AML-193 (cell line): ENCODE results near the gene OMA1.
"Not testable (repeated sequence)": the region's sequence is repeated elsewhere in the genome, so short reads cannot be mapped to it uniquely, and the experiment has no call there.

Experiments
- DNase-seq, 2 experiments: peaks; one replicate each; lab custom pipeline; 2025; lab: John Stamatoyannopoulos, UW

The OMA1 gene

DNA sequence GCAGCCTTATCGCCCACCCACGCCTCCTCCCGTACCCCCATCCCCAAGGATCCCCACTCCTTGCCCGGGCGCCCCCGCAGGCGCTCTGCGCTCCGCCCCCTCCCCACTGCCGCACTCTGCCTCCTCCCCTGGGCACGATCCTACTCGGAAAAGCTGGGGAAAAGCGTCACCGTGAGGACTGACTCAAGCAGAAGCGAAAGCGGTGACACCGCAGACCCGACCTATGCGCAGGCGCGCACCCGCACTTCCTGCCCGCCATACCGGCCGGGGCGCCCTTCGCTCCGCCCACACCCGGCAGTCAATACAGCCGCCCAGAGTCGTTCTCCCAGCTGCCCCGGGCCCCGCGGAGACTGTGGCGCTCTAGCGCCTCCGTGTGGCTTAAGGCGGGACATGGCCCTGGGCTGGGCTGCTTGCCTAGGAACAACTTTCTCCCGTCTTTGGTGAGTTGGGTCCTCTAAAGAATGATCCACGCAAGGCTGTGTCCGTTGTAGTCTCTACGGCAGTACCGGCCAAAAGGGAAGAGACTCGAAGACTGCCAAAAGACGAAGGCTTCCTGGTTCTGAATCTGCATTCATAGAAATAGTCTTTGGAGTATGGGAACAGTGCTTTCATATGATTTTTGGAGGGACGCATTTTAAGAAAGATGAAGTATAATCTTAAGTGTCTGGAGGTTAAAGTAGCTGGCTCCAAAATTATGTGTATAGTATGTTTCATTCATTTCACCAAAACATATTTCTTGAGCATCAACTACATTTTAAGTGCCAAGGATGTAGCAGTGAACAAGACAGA lies at the start of gene OMA1:
Gene OMA1, minus strand, starts transcription at position 207 of the 789 bp plus-strand sequence. CDS start 7,432 bp downstream, outside the sequence.
- DNase-seq = peak; percentile 96 to 97

DNA sequence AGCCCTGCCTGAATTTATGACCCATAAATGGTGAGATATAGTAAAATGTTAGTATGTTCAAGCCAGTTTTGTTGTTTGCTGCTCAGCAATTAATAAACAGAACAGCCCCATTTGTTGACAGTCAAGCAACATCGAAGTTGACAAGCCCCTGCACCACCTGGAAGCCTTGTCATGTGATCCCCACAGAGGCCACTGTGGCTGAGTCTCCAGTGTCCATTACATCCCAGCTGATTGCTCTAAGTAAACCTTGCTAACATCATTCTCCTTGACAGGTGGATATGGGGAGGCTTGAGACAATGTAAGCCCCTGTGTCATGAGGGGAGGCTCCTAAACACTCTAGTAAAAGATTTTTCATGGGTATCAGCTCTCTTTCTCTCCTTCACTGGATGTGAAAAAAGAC lies 48.0 kb upstream of the OMA1 start:
- no peak for DNase-seq

DNA sequence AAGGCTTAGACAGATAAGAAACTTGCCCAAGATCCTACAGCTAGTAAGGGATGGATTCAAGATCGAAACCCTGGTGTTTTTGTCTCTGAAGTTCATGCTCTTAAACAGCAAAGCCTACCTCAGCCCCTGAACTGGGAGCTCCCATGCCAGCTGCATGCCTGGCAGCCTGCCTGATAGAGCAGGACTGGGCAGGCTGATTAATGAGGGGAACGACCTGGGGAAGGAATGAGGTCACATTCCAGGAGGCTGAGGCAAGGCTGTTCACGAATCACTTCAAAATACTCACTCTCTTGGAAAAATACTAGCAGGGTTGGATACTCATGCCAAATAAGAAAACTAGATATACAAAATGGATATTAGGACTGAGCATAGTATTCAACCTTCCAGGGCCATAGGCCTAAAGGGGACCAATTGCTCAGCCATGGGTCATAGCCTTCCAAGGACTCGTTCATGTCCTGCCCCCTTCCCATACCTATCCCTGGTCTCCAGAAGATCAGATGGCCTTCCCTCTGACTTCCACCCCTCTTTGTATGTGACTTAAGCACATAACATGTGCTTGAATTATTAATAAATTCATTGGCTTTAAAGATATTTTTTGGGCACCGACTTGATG lies 46.1 kb upstream of the OMA1 start:
- DNase-seq = no peak

DNA sequence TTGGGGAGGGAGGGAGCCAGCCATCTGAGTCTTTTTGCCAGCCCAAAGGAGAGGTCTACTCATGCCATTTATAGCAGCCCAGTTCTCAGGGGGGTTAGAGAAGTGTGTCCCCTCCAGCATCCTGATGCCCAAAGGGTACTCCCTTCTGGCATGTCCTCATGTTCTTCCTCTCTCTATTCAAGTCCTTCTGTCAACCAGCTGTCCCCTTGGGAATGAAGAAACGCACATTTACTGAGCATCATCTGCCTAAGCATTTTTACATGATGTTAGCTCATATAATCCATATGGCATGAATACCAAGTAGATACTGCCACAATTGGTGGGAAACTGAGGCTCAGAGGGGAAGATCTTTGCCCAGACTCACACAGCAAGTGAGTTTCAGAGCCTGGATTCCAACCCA lies 45.3 kb upstream of the OMA1 start:
- DNase-seq = no peak

DNA sequence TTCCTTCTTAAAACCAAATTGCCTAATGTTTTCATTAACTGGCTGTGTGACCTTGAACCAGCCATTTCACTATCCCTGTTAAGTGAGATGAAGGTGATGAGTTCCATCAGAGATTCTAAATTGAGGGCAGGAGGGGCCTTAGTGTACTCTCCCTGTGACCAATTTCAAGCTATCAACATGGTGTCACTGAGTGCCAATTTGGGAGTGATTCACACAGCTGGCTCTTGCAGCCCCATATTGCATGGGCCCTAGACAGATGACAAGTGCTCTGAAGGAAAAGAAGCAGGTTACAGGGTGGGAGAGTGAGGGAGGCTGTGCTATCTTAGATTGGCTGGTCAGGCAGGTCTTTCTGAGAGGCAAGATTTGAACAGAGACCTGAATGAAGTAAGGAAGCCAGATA lies 43.5 kb upstream of the OMA1 start:
- no peak for DNase-seq

DNA sequence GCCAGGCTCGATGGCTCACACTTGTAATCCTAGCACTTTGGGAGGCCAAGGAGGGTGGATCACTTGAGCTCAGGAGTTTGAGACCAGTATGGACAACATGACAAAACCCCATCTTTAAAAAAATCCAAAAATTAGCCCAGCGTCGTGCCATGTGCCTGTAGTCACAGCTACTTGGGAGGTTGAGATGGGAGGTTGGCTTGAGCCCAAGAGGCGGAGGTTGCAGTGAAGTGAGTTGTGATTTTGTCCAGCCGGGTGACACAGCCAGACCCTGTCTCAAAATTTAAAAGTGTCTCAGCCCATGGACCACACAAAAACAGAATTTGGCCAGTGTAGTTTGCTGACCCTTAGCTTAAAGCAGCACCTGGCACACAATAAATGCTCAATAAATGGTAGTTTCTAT lies 41.9 kb upstream of the OMA1 start:
- DNase-seq = no peak

DNA sequence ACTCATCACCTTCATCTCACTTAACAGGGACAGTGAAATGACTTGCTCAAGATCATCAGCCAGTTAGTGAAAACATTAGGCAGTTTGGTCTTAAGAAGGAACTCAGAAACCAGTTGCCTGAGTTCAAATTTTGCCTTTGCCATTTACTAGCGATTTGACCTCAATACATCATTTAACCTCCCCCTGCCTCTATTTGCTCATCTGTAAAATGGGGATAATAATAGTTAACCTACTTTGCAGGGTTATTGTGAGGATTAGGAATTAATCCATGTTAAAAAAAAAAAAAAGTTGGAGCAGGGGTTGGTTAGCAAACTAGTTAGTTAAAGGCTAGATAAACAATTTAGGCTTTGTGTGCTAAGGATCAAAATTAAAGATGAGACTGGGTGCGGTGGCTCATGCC lies 41.1 kb upstream of the OMA1 start:
- DNase-seq = no peak

DNA sequence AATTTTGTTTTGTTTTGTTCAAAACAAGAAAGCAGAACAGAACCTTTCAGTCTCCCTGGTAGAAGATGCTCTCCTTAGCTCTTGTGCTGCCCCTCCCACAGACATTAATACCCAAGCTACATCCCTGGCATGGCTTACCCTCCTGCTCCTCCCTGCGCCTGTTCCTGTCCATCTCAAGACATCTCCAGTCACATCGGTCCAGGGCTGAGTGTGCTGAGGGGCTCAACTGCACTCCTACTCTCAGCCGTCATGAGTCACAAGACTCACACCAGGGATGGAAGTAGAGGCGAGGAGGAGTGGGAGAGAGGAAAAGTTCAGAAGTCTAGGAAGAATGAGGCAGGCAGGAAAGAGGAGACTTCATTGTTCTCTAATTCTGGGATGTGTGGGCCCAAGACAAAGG lies 39.7 kb upstream of the OMA1 start:
- no peak for DNase-seq

DNA sequence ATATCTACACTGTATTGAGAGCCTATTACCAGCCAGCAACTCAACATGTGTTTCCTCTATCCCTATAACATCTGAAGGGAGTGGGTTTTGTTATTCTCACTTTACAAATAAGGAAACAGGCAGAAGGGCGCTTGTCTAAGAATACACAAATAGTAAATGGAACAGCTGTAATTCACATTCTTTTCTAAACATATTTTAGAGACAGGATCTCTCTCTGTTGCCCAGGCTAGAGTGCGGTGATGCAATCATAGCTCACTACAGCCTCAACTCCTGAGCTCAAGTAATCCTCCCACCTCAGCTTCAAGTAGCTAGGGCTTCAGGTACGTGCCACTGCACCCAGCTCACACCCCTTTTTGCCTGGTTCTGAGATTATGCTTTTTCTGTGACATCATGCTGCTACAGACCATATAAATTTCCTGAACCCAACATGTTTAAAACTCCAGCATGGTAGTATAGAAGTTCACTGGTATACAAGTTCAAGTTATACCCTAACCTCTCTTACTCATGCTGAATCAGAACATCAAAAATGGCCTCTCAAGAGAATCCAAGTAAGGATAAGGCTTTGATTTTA lies 39.1 kb upstream of the OMA1 start:
- no peak for DNase-seq

DNA sequence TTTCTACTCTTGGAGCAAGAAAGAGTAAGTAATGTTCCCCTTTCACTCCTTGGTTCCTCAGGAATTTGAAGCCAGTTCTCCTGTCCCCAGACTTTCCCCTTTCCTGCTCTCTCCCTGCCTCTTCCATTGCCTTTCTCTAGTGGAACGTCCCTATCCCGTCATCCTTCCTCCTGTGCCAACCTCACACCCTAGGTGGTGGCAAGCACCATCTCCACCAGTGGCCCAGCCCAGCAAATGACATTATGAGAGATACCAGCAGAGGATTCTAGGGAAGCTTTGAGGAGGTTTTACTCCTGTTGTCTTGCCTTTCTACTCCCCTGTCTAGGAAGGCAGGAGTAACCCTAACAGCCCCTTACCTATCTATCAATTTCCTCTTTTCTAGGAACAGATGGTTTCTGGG lies 38.6 kb upstream of the OMA1 start:
- no peak for DNase-seq

DNA sequence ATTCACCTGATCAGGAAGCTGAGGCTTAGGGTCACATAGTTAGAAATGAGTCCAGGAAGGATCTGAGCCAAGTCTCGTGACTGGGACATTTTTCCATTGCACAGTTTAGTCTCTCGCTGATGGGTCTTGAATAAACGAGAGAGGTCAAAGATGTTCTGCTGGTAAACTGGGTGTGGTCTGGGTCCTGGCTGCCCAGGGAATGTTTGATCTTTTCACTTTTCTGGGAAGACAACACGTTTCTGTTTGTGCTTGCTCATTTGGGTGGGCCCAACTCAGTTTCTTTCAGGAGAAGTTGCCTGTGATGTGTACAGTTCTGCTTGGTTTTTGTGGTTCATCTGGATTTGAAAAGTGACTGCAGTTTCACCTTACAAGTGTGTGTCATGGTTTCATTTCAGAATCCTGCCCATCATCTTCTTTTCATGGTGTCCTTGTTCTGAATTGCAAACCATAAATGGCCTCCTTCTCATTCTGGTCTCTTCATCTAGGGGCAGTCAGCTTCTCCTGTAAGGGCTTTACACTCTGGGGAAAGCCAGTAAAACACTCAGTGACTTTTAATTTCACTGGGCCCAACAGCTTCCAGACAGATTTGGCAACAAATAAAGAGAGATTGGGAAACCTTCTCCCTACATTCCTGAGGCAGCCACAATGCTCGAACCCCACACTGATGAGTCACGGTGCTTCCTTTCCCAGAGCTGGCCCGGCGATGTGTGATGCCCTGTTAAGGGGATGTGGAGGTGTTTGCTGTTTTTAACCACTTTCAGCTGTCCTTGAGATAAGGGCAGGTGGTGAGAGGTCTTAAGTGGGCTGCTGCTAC lies 37.8 kb upstream of the OMA1 start:
- DNase-seq = peak; percentile 60 to 65

DNA sequence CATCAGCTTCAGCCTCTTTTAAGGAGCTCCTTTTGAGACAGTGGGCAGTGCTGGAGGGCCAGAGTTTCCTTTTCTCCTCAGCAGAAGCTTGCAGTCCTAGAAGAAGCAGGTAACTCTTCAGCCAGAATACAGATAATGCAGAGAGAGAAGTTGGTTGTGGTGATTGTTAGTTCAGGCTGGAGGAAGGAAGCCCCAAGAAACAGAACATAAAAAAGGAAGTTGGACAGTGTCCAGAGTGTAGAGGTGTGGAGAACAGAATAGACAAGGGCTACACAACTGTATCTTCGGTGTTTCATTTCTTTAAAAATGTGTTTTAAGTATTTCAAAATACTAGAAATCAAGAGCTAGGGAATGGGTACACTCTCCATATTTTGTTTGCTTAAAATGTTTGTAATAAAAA lies 37.0 kb upstream of the OMA1 start:
- DNase-seq = peak; percentile 90 to 92

DNA sequence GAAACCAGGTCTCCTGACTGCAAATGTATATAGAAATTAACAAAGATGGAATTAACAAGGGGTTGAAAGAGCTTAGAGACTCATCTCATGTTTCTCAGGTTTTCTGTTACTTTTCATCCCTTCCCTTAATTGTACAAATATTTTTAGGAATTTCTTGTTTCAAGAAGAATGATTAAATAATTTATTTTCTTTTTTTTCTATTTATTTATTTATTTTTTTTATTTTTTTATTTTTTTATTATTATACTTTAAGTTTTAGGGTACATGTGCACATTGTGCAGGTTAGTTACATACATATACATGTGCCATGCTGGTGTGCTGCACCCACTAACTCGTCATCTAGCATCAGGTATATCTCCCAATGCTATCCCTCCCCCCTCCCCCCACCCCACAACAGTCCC lies 35.6 kb upstream of the OMA1 start:
- DNase-seq = not testable (repeated sequence)

DNA sequence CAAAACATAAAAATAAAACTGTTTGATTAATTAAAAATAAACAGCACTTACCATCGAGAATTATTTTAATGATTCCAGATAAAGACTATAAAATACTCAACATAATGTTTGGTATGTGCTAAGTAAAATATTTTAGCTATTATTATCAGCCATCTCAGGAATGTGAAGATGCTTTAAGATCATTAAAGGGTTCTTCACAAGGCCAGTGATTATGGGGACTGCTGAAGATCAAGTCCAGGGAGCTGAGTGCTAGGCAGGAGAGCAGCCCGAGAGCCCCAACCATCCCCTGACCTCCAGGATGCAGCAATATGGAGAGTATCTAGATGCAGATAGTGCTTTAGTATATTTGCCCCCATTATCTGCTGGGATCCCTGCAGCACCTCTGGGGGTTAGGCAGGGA lies 35.1 kb upstream of the OMA1 start:
- no peak for DNase-seq

DNA sequence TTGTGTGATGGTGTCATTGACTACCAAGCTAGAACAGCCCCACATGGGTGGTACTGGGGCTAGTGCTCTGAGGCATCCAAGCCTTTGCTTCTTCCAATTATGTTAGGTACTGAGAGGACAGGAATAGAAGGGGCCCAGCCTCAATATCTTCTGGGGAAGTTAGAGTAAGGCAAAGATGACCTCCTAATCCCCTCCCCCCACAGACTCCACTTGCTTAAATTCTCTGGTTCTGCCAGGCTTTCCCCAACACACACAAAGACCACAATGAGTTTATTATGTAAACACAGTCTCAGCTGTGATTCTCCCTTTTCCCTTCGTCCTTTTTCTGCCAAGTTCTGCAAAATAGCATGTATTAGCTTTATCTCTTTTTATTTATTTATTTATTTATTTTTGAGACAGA lies 33.7 kb upstream of the OMA1 start:
- no peak for DNase-seq

DNA sequence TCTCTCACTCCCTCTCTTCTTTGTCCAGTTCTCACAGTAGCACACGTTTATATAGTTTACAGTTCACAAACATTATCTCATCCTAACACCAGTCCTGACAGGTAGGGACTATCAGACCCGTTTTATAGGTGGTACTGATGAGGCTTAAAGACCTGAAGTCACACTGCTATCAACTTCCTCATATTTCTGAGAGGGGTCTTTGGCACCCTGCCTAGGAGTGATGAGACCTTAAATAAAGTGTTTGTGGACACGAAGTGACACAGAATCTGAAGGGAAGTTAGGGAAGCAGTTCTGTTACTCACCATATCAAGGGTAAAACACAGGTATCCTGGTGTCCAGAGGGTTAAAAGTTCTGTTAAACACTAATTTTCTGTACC lies 31.1 kb upstream of the OMA1 start:
- DNase-seq = no peak

DNA sequence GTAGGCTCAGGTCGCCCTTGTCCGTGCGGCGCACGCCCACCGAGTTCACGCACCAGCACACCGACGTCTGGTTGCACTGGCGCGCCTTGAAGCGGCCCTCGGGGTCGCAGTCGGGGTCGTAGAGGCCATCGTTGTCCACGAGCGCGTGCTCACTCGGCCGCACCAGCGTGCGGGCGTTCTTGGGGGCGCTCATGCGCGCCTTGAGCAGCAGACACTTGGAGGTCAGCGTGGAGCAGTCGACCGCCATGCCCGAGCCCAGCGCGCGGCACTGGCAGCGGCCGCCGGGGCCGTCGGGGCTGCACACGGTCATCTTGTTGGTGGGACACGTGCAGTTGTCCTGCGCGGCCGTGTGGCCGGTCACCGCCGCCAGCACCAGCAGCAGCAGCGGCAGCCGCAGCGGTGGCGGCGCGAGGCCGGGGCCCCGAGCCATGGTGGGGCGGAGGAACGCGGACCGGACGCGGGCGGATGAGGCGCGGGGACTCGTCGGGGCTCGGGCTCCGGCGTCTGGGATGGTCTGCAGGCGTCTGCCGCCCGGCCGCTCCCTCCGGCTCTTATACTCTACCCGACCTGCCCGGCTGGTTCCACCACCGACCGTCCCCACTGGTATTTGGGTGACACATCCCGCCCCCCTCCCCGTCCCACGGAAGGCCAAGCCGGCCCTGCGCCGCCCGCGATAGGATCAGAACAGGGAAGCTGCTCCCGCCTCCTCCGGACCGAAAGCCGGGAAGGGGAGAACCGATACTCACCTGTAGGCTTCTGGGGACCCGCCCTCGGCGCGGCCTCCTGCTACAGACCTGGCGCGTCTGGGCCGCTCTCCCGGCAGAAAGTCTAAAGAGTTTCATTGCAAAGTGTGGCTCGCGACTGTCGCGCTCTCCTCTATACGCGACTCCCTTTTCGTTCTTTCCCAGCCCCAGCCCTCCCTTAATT lies 30.5 kb upstream of the OMA1 start, which contains the start of gene TACSTD2:
Gene TACSTD2, minus strand, starts transcription at position 526 of the 927 bp plus-strand sequence. Its CDS starts 96 bp downstream, at position 430.
- no peak for DNase-seq

DNA sequence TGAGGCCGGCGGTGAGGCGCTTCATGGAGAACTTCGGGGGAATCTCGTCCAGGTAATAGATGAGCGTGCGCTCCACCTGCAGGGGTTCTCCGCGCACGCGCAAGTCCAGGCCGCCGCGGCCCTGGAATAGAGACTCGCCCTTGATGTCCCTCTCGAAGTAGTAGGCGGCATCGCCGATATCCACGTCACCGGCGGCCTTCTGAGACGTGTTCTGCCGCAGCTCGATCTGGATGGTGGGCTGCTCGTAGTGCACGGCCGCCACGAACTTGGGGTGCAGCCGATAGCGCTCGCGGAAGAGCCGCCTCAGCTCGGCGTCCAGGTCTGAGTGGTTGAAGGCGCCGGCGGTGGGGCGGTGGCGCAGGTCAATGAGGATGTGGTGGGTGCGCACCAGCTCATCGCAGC lies 29.8 kb upstream of the OMA1 start:
- no peak for DNase-seq

DNA sequence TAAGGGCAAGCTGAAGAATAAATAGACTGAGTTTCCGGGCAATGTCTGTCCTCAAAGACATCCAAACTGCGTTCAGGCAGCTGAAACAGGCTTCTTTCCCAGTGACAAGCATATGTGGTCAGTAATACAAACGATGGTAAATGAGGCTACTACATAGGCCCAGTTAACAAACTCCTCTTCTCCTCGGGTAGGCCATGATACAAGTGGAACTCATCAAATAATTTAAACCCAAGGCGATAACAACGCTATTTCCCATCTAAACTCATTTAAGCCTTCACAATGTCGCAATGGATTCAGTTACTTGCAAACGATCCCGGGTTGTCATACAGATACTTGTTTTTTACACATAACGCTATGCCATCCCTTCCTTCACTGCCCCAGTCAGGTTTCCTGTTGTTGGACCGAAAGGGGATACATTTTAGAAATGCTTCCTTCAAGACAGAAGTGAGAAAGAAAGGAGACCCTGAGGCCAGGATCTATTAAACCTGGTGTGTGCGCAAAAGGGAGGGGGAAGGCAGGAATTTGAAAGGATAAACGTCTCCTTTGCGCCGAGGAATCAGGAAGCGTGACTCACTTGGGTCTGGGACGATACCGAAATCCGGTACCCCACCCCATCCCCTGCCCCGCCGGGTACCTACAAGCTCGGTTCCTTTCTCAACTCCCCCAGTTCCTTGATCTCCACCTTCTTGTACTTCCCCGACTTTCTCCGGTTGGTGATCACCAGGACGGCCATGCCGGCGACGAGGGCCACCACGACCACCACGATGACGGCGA lies 29.2 kb upstream of the OMA1 start:
- no peak for DNase-seq

DNA sequence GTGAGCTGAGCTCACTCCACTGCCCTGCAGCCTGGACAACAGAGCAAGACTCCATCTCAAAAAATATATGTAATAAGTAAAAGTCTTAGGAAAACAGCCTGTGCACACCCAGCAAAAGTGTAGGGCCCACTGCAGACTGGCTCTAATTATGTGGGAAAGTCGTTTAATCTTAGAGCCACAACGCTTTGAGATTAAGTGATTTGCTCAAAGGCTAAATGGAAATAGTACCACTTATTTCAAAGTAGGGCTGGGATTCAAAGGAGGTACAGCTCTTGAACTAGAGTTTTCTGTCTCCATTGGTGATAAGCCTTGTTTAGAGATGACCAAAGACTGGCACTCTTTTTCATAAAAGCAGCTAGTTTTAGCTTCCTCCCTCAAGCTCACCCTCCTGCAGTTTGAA lies 28.3 kb upstream of the OMA1 start:
- peak; percentile 67 to 71 for DNase-seq
